ENCODE measurements around the gene FIGNL1. TPM values are rescaled to one million over a fixed set of nuclear protein-coding genes. Genes with fewer than 3 reads are reported as not detected.

The FIGNL1 gene
- total and polyA plus RNA-seq, 10 of the 15 experiments (the other 5 are each of a cell fraction or from before 2014, with no cell fraction given): 11.5 to 37.4 (median 29.0) TPM

- H4K20me1 ChIP-seq (ENCODE audit: control insufficient read depth, insufficient read depth): no peaks in the 10 kb centered on the region
- ChIA-PET SMC1A (ENCODE audit: uncharacterized antibody, unreplicated experiment) (interaction anchor here (0.7 to 7.8 kb wide), 43 partner anchors 9 to 325 kb away, joined by 3 to 122 read pairs (median 5); partner anchors contain the start of gene ZPBP), CTCF (interaction anchor here (0.6 to 14.6 kb wide), 66 partner anchors 8 to 350 kb away, joined by 3 to 257 read pairs (median 5); partner anchors contain the start of gene ZPBP), POLR2A (interaction anchor here (0.6 to 2.1 kb wide), 4 partner anchors 144 to 275 kb away, joined by 3 to 4 read pairs (median 4); no protein-coding TSS in a partner anchor), RAD21 (ENCODE audit: unreplicated experiment) (interaction anchor here (0.7 to 8.4 kb wide), 36 partner anchors 10 to 326 kb away, joined by 3 to 92 read pairs (median 5); no protein-coding TSS in a partner anchor)
- 0% methylated on average over 4 of the region's 4 CpGs for WGBS (ENCODE audit: insufficient coverage, insufficient replicate concordance, low lambda C conversion rate, missing lambda C conversion rate)
- no peak overlapping the region for H3K9ac ChIP-seq (ENCODE audit: control insufficient read depth, insufficient read depth, low read length)
- intact Hi-C loops (cut with micrococcal nuclease; ENCODE audit: unreplicated experiment) (loop anchor here (1.0 to 5.0 kb wide), 6 partner anchors 49 to 325 kb away; partner anchors contain the start of gene ZPBP), in situ Hi-C loops (cut with MboI) (loop anchor here (10.0 kb wide), 1 partner anchor 213 kb away; no protein-coding TSS in a partner anchor)
- FAIRE-seq (peak; percentile 84), DNase-seq (ENCODE audit: low read depth, low spot score) (no peak), ATAC-seq (peak; percentile 96)
- no peak overlapping the region for H3K4me3 ChIP-seq
- H3K4me1 ChIP-seq (ENCODE audit: control insufficient read depth, insufficient read depth, low read length): peaks cover 22% of the 10 kb centered on the region
- H3K27ac ChIP-seq (ENCODE audit: control insufficient read depth, insufficient read depth): no peak overlapping the region
- no peak overlapping the region for H3K4me2 ChIP-seq (ENCODE audit: control insufficient read depth, insufficient read depth)
- BruUV-seq (replicated peaks): no TSS peak
- H3K27me3 ChIP-seq (replicated peaks in 1 of 2; ENCODE audit: control insufficient read depth in 2 of 2, insufficient read depth in 2 of 2, low read length in 1 of 2): no peaks in the 10 kb centered on the region
- H3K36me3 ChIP-seq (ENCODE audit: control insufficient read depth in 2 of 2, insufficient read depth in 2 of 2, low read length in 1 of 2): no peaks in the 10 kb centered on the region
- no peaks in the 10 kb centered on the region for H3K79me2 ChIP-seq (ENCODE audit: control insufficient read depth, insufficient read depth, low read length)
- H3K9me3 ChIP-seq (replicated peaks; ENCODE audit: control insufficient read depth, insufficient read depth, low read length): no peaks in the 10 kb centered on the region
- H2AFZ ChIP-seq (ENCODE audit: control insufficient read depth, low read depth, low read length): no peak overlapping the region
- peak; percentile 85 for TF ChIP-seq YY1 (IDR thresholded peaks at IDR 0.05; ENCODE audit: low read depth, low read length)
- TF ChIP-seq SMARCA5 (IDR thresholded peaks at IDR 0.05): peak; percentile 77
- no peak for TF ChIP-seq YBX1 (IDR thresholded peaks at IDR 0.05)
- no peak for TF ChIP-seq ZNF384 (IDR thresholded peaks at IDR 0.05; ENCODE audit: borderline replicate concordance, low read depth, low read length)
- peak; percentile 65; the same call in 1 of the 3 replicates for TF ChIP-seq POU2F2 (IDR thresholded peaks at IDR 0.05; ENCODE audit: borderline replicate concordance, low read depth, low read length)
- TF ChIP-seq BCL11A (IDR thresholded peaks at IDR 0.05; ENCODE audit: low read depth, low read length): no peak
- 0 out of 2 replicates have a peak, but pooled peaks have one; percentile 68 for TF ChIP-seq LARP7 (IDR thresholded peaks at IDR 0.05)
- peak; percentile 29; the same call in 1 of the 2 replicates for TF ChIP-seq IKZF1 (conservative IDR thresholded peaks at IDR 0.05)
- peak; percentile 29; the same call in 1 of the 2 replicates for TF ChIP-seq RUNX3 (IDR thresholded peaks at IDR 0.05; ENCODE audit: low read length)
- TF ChIP-seq CTCF (IDR thresholded peaks at IDR 0.05 in 2 of 3, conservative IDR thresholded peaks at IDR 0.05 in 1 of 3; ENCODE audit: control insufficient read depth in 2 of 3, extremely low read depth in 1 of 3, insufficient read depth in 1 of 3, low read depth in 3 of 3, low read length in 3 of 3): peak; percentile 98 to 99 (median 99); a peak in 5 of 6 replicates
- TF ChIP-seq ZNF24 (IDR thresholded peaks at IDR 0.05): peak; percentile 18; the same call in 1 of the 2 replicates
- TF ChIP-seq CEBPB (IDR thresholded peaks at IDR 0.05; ENCODE audit: borderline replicate concordance in 1 of 2, low read depth in 2 of 2, low read length in 2 of 2): 0 out of 4 replicates have a peak, but pooled peaks of 1 of the 2 experiments have one; percentile 2
- peak; percentile 98 for TF ChIP-seq RAD21 (IDR thresholded peaks at IDR 0.05; ENCODE audit: insufficient read depth, low read depth, low read length)
- TF ChIP-seq FOXM1 (IDR thresholded peaks at IDR 0.05; ENCODE audit: low read depth, low read length): peak; percentile 58; the same call in 1 of the 2 replicates
- 0 out of 2 replicates have a peak, but pooled peaks have one; percentile 30 for TF ChIP-seq ELK1 (IDR thresholded peaks at IDR 0.05; ENCODE audit: low read depth, low read length)
- peak; percentile 31 for TF ChIP-seq SKIL (IDR thresholded peaks at IDR 0.05; ENCODE audit: low read depth, poor library complexity, severe bottlenecking)
These were observed 32.0 kb downstream of the FIGNL1 start for GRCh38 chr7:50418086-50418515.
